Fibroblast of peridontal ligament (primary cell): ENCODE data around the gene NOTCH3.

Source experiments
- DNase-seq: peaks from one replicate; pipeline ENCODE4 v3.0.0-alpha.2; 2010; ENCODE audit errors: extremely low read depth

The NOTCH3 gene

GRCh38 chr19:15161028-15161984 is 39.5 kb downstream of the NOTCH3 start:
- DNase-seq, result peak; percentile 32

- DNase-seq, result peak; percentile 36
Measured at GRCh38 chr19:15159251-15159650, 41.5 kb downstream of the NOTCH3 start.

GRCh38 chr19:15156391-15156790 is 44.4 kb downstream of the NOTCH3 start:
- DNase-seq, result no peak

GRCh38 chr19:15155296-15155695 is 45.5 kb downstream of the NOTCH3 start:
- no peak for DNase-seq

GRCh38 chr19:15154002-15154612 is 46.7 kb downstream of the NOTCH3 start:
- DNase-seq, result peak; percentile 52

GRCh38 chr19:15149737-15150136 is 51.1 kb downstream of the NOTCH3 start:
- DNase-seq, result no peak

- no peak for DNase-seq
Measured at GRCh38 chr19:15147090-15147489, 53.7 kb downstream of the NOTCH3 start.

GRCh38 chr19:15144046-15144646 is 56.6 kb downstream of the NOTCH3 start:
- DNase-seq, result no peak

GRCh38 chr19:15142313-15142712 is 58.5 kb downstream of the NOTCH3 start:
- DNase-seq, result no peak

- no peak for DNase-seq
Measured at GRCh38 chr19:15141143-15141542, 59.7 kb downstream of the NOTCH3 start.

- peak; percentile 49 for DNase-seq
Measured at GRCh38 chr19:15138427-15138826, 62.4 kb downstream of the NOTCH3 start.

- DNase-seq, result peak; percentile 86
Measured at GRCh38 chr19:15137777-15138176, 63.0 kb downstream of the NOTCH3 start.

- DNase-seq, result peak; percentile 47
Measured at GRCh38 chr19:15136234-15136954, 64.4 kb downstream of the NOTCH3 start.

- DNase-seq, result no peak
Measured at GRCh38 chr19:15129856-15130585, 70.8 kb downstream of the NOTCH3 start.

GRCh38 chr19:15128162-15128770 is 72.5 kb downstream of the NOTCH3 start:
- DNase-seq, result no peak

GRCh38 chr19:15126131-15126910 is 74.5 kb downstream of the NOTCH3 start:
- peak; percentile 26 for DNase-seq

GRCh38 chr19:15125232-15126067 is 75.3 kb downstream of the NOTCH3 start:
- peak; percentile 96 for DNase-seq

GRCh38 chr19:15124572-15125231 is 76.1 kb downstream of the NOTCH3 start:
- no peak for DNase-seq

GRCh38 chr19:15123900-15124299 is 76.9 kb downstream of the NOTCH3 start:
- peak; percentile 23 for DNase-seq
